ENCODE results near the gene SLC9A9.

SLC9A9 gene

DNA sequence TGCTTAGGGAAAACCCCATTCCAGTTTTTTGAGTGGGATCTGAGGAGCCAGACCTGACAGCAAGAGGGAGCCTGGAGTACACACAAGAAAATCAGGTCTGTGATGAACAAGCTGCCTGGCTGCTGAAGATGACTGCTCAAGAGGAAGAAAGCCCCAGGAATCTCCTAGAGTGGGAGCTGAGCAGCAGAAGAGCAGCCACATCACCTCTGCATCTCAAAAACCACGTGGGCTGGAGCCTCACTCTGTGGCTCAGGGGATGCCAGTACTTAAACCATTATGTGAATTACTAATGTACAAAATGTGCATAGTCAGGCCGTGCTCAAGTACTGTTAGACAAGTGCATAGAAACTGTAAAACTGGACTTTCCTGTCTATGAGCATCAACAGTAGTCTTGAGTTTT, 52.4 kb downstream of the SLC9A9 start:
- TF ChIP-seq, protein P1, sequence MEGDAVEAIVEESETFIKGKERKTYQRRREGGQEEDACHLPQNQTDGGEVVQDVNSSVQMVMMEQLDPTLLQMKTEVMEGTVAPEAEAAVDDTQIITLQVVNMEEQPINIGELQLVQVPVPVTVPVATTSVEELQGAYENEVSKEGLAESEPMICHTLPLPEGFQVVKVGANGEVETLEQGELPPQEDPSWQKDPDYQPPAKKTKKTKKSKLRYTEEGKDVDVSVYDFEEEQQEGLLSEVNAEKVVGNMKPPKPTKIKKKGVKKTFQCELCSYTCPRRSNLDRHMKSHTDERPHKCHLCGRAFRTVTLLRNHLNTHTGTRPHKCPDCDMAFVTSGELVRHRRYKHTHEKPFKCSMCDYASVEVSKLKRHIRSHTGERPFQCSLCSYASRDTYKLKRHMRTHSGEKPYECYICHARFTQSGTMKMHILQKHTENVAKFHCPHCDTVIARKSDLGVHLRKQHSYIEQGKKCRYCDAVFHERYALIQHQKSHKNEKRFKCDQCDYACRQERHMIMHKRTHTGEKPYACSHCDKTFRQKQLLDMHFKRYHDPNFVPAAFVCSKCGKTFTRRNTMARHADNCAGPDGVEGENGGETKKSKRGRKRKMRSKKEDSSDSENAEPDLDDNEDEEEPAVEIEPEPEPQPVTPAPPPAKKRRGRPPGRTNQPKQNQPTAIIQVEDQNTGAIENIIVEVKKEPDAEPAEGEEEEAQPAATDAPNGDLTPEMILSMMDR (IDR thresholded peaks at IDR 0.05; ENCODE audit: extremely low read depth, missing control alignments) = no peak

DNA sequence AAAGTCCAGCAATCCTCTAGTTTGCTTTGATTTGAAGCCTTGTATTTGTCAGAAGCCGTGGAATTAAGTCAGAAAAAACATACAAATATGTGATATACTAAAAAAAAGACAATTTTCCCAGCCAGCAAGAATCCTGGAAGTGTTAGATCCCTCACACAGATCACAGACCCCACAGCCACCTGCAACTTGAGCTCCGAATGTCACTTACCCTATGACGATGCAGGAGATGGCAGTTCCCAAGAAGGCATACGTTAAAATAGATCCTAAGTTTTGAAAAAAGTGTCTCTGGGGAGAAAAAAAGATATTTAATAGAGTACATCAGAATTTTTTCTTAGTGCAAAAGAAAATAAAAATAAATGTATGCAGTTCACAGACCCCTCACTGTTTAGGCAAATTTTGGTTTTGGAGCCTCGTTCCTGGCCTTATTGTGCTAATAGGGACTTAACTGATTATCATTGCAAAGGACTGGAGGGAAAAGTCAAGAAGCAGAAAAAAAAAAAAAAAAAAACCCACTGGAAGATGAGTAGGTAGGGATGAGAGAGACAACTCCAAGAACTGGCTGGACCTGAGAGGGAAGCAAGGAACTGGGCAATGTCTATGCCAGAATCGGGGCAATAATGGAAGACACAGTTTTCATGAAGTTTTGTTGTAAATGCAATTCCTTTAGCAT, 53.3 kb downstream of the SLC9A9 start:
- no peak for DNase-seq (ENCODE audit: low spot score)
- TF ChIP-seq, protein P1 (IDR thresholded peaks at IDR 0.05; ENCODE audit: extremely low read depth, missing control alignments) = no peak

More for the DNA sequence above, 52.4 kb downstream of the SLC9A9 start:
- DNase-seq (ENCODE audit: low spot score) = no peak

DNA sequence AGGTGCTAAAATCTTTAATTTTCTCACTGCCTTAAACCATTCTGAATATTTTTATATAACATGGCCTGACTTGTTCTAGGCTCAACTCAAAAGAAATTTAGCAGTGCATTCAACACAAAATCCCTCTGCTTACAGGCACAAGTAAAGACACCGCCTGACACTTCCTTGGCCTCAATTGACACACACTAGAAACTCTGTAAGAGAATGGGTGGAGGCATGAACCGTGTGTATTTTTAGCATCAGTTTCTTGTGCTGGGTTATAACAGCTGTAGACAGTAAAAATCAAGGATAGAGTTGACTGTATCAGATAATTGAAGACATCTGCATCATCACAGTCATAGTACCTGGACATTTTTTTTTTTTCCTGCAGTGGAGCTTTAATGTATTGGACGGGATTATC, 54.3 kb downstream of the SLC9A9 start:
- no peak for DNase-seq (ENCODE audit: low spot score)
- TF ChIP-seq, protein P1 (IDR thresholded peaks at IDR 0.05; ENCODE audit: extremely low read depth, missing control alignments) = no peak

DNA sequence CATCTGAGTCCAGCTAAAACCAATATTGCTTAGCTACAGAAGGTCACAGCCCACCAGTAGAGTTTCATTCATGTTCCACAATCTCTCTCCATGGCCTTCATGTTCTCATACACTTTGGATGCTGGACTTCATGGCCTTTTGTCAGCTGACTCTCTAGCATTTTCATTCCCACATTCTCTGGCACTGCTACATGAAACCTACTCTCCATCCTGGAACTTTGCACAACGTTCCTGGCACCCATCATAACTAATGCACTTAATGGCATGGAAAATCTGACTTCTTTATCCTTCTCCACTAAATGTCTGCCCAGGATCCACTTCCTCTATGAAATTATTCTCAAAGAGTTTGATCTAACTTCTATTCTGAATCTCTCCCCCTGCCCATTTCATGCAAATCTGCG, 56.9 kb downstream of the SLC9A9 start:
- TF ChIP-seq, protein P1 (IDR thresholded peaks at IDR 0.05; ENCODE audit: extremely low read depth, missing control alignments) = no peak
- no peak for DNase-seq (ENCODE audit: low spot score)

DNA sequence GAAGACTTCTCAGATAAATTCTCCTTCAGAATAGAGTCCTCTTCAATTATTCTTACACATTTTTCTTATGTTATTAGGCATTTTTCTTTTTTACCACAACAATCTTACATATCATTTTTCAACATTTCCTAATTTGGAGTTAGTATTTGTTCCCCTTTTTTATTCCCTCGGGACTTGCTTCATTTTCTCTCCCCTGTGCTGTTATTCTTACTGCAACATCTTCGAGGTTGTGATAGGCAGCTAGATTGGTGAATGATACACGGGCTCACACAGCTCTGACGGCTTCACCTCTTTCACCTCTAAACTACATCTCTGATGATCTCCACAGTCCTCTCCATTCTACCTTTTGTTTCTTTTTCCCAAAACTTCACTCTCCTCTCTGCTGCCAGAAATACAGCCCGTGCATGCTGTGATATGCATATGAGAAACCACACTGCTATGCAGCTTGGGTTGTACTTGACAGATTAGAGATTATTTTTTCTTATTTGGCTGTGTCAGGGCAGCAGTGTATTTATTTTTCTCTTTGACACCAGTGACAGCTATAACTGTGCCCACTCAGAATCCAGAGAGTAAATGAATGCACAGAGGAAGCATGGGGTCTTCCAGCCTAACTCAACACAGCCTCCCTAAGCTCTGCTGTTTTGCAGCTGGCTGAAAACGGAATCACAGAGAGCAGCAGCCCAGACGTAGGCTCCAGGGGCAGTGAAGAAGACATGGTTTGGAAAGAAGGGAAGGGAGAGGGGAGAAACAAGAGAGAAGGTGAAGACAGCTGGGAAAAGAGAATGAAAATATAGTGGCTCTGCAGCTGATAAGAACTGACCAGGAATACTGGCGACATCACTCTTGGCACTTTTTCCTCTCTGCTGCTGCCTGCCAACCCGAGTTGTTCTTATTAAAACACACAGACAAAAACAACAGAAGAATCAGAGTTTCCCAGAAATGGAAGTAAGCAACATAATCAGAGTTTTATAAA, 61.8 kb downstream of the SLC9A9 start:
- TF ChIP-seq, protein P1 (IDR thresholded peaks at IDR 0.05; ENCODE audit: extremely low read depth, missing control alignments) = no peak
- DNase-seq (ENCODE audit: low spot score) = no peak

DNA sequence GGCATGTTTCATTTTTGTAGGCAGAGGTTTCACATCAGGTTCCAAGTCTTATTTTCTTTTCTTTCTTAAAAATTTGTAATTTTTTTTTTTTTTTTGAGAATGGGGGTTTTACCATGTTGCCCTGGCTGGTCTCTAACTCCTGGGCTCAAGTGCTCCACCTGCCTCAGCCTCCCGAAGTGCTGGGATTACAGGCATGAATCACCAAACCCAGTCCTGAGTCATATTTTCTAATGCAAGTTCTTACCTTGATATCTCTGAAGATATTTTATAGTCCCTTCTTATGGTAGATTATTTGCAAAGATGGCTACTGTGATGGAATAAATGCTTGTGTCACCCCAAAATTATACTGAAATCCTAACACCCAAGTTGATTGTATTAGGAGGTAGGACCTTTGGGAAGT, 63.8 kb downstream of the SLC9A9 start:
- no peak for DNase-seq (ENCODE audit: low spot score)
- TF ChIP-seq, protein P1 (IDR thresholded peaks at IDR 0.05; ENCODE audit: extremely low read depth, missing control alignments) = no peak

DNA sequence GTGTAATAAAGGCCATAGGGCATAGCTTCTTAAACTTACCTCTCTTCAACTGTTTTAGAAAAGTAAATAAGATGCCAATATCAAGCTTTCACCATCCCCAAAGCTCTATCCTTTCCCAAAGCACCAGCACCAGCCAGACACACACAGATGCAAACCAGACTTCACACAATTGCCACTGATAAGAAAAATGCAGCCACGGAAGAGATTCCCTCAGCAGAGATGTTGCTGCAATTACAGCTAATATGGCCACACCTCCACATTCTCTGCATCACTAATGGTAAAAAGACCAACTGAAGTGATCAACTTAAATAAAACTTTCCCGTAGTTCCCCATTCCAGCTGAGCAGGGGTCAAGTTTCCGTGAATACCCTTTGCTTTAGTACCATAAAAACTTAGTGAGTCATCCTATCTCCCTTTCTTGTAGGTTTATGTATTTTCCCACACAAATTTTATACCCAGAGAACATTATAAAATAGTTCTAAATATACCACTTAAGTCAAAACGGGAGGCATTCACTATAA, 64.4 kb downstream of the SLC9A9 start:
- TF ChIP-seq, protein P1 (IDR thresholded peaks at IDR 0.05; ENCODE audit: extremely low read depth, missing control alignments) = no peak
- DNase-seq (ENCODE audit: low spot score) = no peak

Measured in GM20000 (cell line).